ENCODE measurements around the gene B2M.

- TF ChIP-seq CTCF (IDR thresholded peaks at IDR 0.05) (no peak), EP300 (IDR thresholded peaks at IDR 0.05) (no peak), POLR2A (IDR thresholded peaks at IDR 0.05) (no peak)
Observed at GRCh38 chr15:44675911-44676310, 35.4 kb upstream of the B2M start.
